NT2/D1 (cell line): ENCODE data around the gene PTPRO.

Experiments
- SUZ12 ChIP-seq: IDR thresholded peaks from 2 replicates; pipeline ENCODE4 v1.6.1; 2011; ENCODE audit not compliant: insufficient read length, insufficient read depth; ENCODE audit errors: extremely low read depth
- YY1 ChIP-seq: IDR thresholded peaks from 2 replicates; pipeline ENCODE4 v1.6.1; 2011; ENCODE audit not compliant: insufficient read length, insufficient read depth
- ZNF274 ChIP-seq: IDR thresholded peaks from 2 replicates; pipeline ENCODE4 v1.6.1; 2011; ENCODE audit warnings: mild to moderate bottlenecking, low read depth, low read length

DNA sequence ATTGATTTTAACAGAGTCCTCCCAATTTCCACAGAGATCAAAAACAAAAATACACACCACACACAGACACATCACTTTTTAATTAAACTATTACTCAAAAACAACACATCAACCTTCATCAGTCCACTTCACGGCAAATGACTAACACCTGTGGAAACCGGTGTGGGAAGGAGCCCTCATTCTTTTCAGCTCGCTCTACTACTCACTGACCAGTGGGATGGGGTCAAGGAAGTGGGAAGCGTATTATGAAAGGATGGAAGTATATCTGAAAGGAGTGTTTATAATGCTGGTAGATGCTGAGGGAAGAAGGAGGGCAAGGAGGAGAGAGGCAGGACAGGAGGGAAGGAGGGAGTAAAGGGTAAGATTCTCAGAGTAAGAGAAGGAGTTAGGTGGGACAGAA lies 310.4 kb downstream of the PTPRO start:
- TF ChIP-seq YY1 (no peak), ZNF274 (no peak), SUZ12 (no peak)
